Naive thymus-derived CD8-positive, alpha-beta T cell (primary cell): ENCODE measurements around the gene MAP2K3. TPM values are rescaled to one million over a fixed set of nuclear protein-coding genes. Genes with fewer than 3 reads are reported as not detected.

Source experiments
- ATAC-seq, 2 donors: fragments of 150-1000 bp; cut with Tn5 transposase in 1 of 2; sonication (Bioruptor Pico), chemical (Tn5 transposase) in 1 of 2; 1 replicate in 1 of 2; 2 replicates in 1 of 2; pipeline ENCODE4 v1.10.0; 2021; ENCODE audit warnings: mild to moderate bottlenecking in 2 of 2, moderate library complexity in 2 of 2
- POLR2A ChIA-PET: fragments of 350-600 bp; sonication (Branson Sonifier 250); formaldehyde crosslinking; loops from one replicate; lab custom pipeline; 2021; ENCODE audit warnings: antibody characterized with exemption; lab: Charles Lee
- DNase-seq, 10 donors: peaks; one replicate each; pipeline versions ENCODE4 v3.0.0 to v3.0.0-alpha.2; 2020 to 2022
- H3K27ac Mint-ChIP-seq, 10 donors: one replicate each; pipeline ENCODE4 v1.8.0; 2020 to 2022; ENCODE audit warnings: mild to moderate bottlenecking in 10 of 10, mixed read lengths in 10 of 10, moderate library complexity in 4 of 10, inconsistent platforms in 1 of 10
- H3K27me3 Mint-ChIP-seq, 5 donors: one replicate each; pipeline ENCODE4 v1.8.0; 2021 to 2022; ENCODE audit warnings: mixed read lengths in 5 of 5
- H3K36me3 Mint-ChIP-seq, 3 donors: one replicate each; pipeline ENCODE4 v1.8.0; 2020 to 2022; ENCODE audit warnings: mixed read lengths in 3 of 3, mild to moderate bottlenecking in 2 of 3, inconsistent platforms in 1 of 3
- H3K4me1 Mint-ChIP-seq, 4 donors: one replicate each; pipeline ENCODE4 v1.8.0; 2021 to 2022; ENCODE audit warnings: mixed read lengths in 4 of 4
- H3K4me3 Mint-ChIP-seq, 10 donors: one replicate each; pipeline ENCODE4 v1.8.0; 2020 to 2022; ENCODE audit warnings: mild to moderate bottlenecking in 10 of 10, mixed read lengths in 10 of 10, moderate library complexity in 6 of 10, inconsistent platforms in 1 of 10
- H3K9me3 Mint-ChIP-seq, 9 donors: one replicate each; pipeline ENCODE4 v1.8.0; 2020 to 2022; ENCODE audit warnings: mixed read lengths in 9 of 9, mild to moderate bottlenecking in 3 of 9, inconsistent platforms in 1 of 9, moderate library complexity in 1 of 9
- polyA plus RNA-seq, 3 donors: library from polyadenylated mRNA; unstranded; fragments of 300-500 nt; fragmentation: Illumina TruSeq; gene quantifications; one replicate each; pipeline ENCODE4 v1.2.3, GENCODE V29; 2021
- total RNA-seq, 8 experiments: library from RNA in 2 of 8; stranded (reverse) in 2 of 8; gene quantifications; one replicate each; pipeline ENCODE4 v1.2.3 and lab custom pipeline; 2021 to 2026

The MAP2K3 gene
- total and polyA plus RNA-seq, 5 experiments from 2014 or later, result 39.4 to 69.4 (median 49.0) TPM

DNA sequence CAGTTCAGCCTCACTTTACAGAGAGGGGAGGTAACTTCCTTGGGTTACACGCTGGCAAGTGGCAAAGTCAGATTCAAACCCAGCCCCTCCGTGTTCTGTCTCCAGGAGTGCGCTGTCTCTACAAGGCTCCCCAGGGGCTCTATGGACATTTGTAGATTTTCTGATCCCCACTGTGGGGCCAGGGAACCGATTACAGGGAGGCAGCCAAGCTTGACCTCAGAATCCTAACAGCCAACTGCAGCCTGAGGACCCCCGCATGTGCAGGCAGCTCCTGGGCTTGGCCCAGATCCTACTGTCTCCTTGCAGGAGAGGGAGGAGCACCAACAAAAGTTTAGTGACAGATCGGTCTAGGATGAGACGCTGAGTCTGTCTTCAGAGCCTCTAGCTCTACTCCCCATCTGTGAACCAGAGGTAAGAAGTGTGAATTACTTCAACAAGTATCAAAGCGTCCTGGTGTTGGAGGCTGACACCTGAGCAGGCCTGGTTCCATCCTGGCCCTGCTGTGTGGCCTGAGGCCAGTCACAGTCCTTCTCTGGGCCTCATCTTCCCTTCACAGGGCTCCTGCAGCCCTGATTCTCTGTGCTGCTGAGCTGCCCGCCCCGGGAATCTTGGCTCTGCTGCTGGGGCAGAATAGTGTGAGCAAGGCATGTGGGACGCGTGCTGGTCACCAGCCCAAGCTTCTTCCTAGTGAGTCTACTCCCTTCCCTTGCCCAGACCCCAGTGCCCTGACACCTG lies 22.1 kb upstream of the MAP2K3 start:
- H3K27me3 Mint-ChIP-seq, result no peaks in the 10 kb centered on the region
- no peak for DNase-seq

DNA sequence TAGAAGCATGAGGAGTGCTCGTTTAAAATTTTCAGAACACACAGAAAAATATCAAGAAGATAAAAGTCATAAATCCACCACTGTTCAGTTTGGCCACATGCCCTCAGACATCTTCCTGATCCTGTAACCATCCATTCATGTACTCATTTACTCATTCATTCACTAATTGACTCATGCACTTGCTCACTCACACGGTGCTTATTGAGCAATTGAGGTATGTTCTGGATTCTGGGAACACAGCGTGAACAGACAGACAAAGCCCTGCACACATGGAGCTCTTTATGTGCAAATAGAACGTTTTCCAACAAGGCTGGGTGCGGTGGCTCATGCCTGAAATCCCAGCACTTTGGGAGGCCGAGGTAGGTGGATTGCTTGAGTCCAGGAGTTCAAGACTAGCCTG lies 21.1 kb upstream of the MAP2K3 start:
- H3K4me3 Mint-ChIP-seq, result no peak overlapping the region
- H3K27ac Mint-ChIP-seq, result no peak overlapping the region
- H3K4me1 Mint-ChIP-seq, result peaks cover 5 to 18% (median 10%) of the 10 kb centered on the region in 4 donors
- no peaks in the 10 kb centered on the region for H3K27me3 Mint-ChIP-seq
- DNase-seq (no peak), ATAC-seq (no peak)
- no peaks in the 10 kb centered on the region for H3K9me3 Mint-ChIP-seq
- POLR2A ChIA-PET, result no interaction called here
- no peaks in the 10 kb centered on the region for H3K36me3 Mint-ChIP-seq

More for the DNA sequence above, 22.1 kb upstream of the MAP2K3 start:
- peak overlapping the region in 2 of 10 donors; percentile 52 to 75 for H3K27ac Mint-ChIP-seq
- peaks cover 10 to 13% (median 11%) of the 10 kb centered on the region in 4 donors for H3K4me1 Mint-ChIP-seq
- POLR2A ChIA-PET, result no interaction called here
- no peaks in the 10 kb centered on the region for H3K36me3 Mint-ChIP-seq
- H3K9me3 Mint-ChIP-seq, result no peaks in the 10 kb centered on the region
- no peak overlapping the region for H3K4me3 Mint-ChIP-seq
- ATAC-seq, result no peak

DNA sequence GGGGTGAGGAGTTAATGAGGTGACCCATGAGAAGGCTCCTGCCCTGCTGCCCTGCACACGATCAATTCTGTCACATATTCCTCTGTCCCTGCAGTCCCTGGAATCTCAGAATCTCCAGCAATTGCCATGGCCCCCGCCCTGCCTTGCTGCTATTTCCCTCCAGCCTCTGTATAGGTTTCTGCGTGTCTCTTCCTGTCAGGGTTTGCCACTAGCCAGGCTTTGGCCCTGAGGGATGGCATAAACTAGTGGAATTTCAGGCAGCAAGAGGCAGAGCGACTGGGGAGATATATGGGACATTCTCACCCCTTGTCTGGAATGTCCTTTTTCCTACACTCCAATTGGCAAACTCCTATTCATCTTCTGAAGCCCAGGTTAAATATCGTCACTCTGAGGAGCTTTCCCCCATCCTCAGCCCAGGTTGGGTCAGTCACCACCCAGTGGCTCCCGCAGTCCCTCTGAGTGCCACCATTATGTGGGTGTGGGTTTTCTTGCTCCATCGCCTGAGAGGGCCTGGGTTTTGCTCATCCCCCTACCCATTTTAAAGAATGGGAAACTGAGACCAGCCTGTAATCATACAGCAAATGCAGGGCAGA lies 15.8 kb upstream of the MAP2K3 start:
- POLR2A ChIA-PET, result interaction anchor here (0.6 to 0.9 kb wide), 2 partner anchors 16 to 1477 kb away, joined by 3 to 4 read pairs; no protein-coding TSS in a partner anchor
- ATAC-seq, result no peak
- no peak for DNase-seq

DNA sequence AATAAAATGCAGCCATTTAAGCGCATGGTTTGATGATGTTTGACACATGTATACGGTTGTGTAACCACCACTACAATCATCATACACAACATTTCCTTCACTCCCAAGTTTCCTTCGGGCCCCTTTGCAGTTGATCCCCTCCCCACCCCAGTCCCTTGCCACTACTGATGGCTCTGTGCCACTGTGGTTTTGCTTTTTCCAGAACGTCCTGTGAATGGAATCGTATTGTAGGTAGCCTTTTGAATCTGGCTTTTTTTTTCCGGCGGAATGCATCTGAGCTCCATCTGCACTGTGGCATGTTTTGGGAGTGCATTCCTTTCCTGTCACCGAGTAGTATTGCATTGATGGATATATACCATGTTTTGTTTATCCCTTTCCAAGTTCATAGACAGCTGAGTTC lies 15.1 kb upstream of the MAP2K3 start:
- peak overlapping the region in 5 of 10 donors; percentile 14 to 88 (median 40) for H3K27ac Mint-ChIP-seq
- H3K36me3 Mint-ChIP-seq, result no peaks in the 10 kb centered on the region
- ATAC-seq, result no peak
- H3K4me3 Mint-ChIP-seq, result no peak overlapping the region
- no peaks in the 10 kb centered on the region for H3K27me3 Mint-ChIP-seq
- DNase-seq, result no peak
- POLR2A ChIA-PET, result interaction anchor here (0.6 kb wide), 1 partner anchor 1478 kb away, joined by 4 read pairs; no protein-coding TSS in a partner anchor
- peaks cover 2 to 24% (median 18%) of the 10 kb centered on the region in 4 donors for H3K4me1 Mint-ChIP-seq
- H3K9me3 Mint-ChIP-seq, result no peaks in the 10 kb centered on the region

More for the DNA sequence above, 15.8 kb upstream of the MAP2K3 start:
- Mint-ChIP-seq H3K4me1 (peaks cover 2 to 24% (median 18%) of the 10 kb centered on the region in 4 donors), H3K27ac (peak overlapping the region in 7 of 10 donors; percentile 4 to 88 (median 60)), H3K27me3 (no peaks in the 10 kb centered on the region), H3K9me3 (no peaks in the 10 kb centered on the region), H3K4me3 (peak overlapping the region in 2 of 10 donors; percentile 49 to 50), H3K36me3 (no peaks in the 10 kb centered on the region)

DNA sequence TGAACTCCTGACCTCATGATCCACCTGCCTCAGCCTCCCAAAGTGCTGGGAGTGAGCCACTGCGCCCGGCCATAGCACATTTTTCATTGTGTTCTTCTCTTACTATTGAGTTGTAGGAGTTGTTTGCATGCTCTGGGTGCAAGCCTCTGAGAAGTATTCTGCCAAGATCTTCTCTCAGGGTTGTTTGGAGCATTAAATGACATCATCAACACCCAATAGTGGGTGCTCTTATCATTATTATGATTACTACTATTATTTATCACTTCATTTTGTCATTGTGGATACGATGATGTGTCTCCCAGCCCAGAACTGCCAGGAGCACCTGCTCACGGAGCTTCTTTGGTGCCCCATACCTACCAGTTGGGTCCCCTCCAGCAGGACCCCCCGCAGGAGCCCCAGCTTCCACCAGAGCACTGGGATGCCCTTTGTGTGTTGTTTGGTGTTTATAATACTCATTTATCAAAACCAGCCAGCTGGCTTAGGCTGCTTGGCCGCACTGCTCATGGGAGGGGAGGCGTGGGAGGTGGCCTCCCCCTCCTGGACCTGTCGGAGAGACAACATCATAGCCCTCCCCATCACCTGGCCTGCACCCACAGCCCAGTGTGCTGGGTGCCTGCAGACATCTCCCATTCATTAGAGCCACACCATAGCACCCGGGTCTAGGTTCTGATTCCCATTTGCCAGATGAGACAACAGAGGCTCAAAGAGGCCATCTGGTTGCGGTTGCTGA lies 12.9 kb upstream of the MAP2K3 start:
- H3K27me3 Mint-ChIP-seq, result no peaks in the 10 kb centered on the region
- H3K27ac Mint-ChIP-seq, result no peak overlapping the region
- H3K36me3 Mint-ChIP-seq, result no peaks in the 10 kb centered on the region
- no peak overlapping the region for H3K4me3 Mint-ChIP-seq
- no peaks in the 10 kb centered on the region for H3K9me3 Mint-ChIP-seq
- POLR2A ChIA-PET, result no interaction called here
- H3K4me1 Mint-ChIP-seq, result peaks cover 8 to 35% (median 32%) of the 10 kb centered on the region in 4 donors
- DNase-seq (peak in 1 of 10 donors; percentile 52), ATAC-seq (no peak)

DNA sequence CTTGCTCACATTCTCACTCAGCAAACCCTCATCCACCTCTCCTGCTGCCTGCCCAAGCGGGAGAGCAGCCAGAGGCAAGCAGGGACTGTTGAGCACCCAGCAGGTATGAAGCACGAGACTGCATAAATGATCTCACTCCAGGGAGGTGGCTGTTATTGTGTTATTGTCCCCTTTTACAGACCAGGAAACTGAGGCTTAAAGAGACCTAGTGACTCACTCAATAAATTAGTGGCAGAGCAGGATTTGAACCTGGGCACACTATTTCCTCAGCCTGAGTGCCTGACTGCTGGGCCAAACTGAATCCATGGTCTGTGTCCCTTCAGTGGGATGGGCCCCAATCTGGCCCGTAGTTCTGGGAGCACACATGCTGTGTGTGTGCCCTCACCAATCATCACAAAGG lies 12.3 kb upstream of the MAP2K3 start:
- no peaks in the 10 kb centered on the region for H3K27me3 Mint-ChIP-seq
- no peaks in the 10 kb centered on the region for H3K36me3 Mint-ChIP-seq
- POLR2A ChIA-PET, result no interaction called here
- H3K9me3 Mint-ChIP-seq, result no peaks in the 10 kb centered on the region
- no peak overlapping the region for H3K27ac Mint-ChIP-seq
- ATAC-seq (no peak), DNase-seq (no peak)
- peaks cover 6 to 37% (median 34%) of the 10 kb centered on the region in 4 donors for H3K4me1 Mint-ChIP-seq
- peak overlapping the region in 1 of 10 donors; percentile 63 for H3K4me3 Mint-ChIP-seq

DNA sequence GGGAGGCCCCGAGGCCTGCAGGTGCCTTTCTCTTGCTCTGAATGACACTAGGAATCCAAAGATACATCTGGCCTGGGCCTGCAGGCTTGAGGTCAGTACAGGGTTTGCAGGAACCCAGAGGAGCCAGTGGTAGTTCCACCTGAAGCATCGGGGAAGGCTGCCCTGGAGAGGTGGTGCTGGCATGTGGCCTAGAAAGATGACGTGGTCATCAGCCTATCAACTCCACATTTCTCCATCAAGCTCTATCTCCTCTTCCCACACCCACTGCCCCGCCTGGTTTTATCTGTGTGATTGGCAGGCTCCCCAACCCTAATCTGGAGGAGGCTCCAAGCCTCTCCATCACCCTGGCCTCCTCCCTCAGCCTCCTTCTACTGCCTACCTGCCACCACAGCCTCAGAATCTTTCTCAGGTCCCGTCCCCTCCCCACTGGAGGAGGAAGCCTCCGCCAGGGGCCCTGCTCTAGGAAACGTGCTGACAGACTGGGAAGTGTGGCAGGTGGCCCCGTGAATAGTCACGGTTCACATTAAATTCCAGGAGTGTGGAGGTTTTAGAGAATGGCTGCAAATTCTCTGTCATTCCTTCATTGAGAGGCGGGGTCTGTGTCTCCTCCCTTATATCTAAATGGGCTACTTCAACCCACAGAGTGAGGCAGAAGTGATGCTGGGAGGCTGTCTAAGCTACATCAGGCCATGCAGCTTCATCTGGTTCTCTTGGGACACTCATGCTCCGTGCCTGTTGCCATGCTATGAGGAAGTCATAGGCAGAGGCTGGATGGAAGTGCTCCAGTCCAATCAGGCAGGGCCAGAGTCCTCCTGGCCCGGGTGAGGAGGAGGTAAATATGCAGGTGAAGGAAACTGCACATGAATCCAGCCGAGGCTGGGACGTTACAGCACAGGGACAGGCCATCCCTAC lies 11.4 kb upstream of the MAP2K3 start:
- peak overlapping the region in 4 of 10 donors; percentile 27 to 79 (median 61) for H3K27ac Mint-ChIP-seq
- peaks cover 9 to 39% (median 35%) of the 10 kb centered on the region in 4 donors for H3K4me1 Mint-ChIP-seq
- no peaks in the 10 kb centered on the region for H3K36me3 Mint-ChIP-seq
- no peak for ATAC-seq
- H3K27me3 Mint-ChIP-seq, result no peaks in the 10 kb centered on the region
- H3K4me3 Mint-ChIP-seq, result peak overlapping the region in 4 of 10 donors; percentile 12 to 48 (median 31)
- DNase-seq, result no peak
- H3K9me3 Mint-ChIP-seq, result no peaks in the 10 kb centered on the region
- POLR2A ChIA-PET, result interaction anchor here (1.1 kb wide), 1 partner anchor 58 kb away, joined by 3 read pairs; no protein-coding TSS in a partner anchor

DNA sequence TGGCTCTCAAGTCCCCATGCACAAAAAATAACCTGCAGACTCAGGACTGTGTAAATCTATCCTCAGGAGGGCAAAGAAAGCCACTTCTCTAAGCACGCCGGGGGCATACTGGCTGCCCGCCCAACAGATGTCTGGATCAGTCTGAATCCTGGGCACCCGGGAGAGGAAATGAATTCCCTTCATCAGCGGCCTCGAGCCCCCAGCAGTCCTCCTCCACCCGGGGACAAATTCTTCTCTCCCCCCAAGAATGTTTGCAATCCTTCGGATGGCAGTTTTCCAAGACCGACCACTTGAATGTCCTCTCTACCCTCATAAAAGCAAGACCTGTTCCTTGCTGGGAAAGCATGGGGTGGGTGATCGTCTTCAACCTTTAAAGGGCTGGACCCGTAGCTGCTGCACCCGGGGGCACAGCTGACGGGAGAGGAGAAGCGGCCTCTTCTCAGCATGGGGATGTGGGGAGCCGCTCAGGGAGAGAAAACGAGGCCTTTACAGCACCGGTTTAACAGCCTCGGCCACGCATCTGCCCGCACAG lies 9.4 kb upstream of the MAP2K3 start:
- Mint-ChIP-seq H3K27me3 (no peaks in the 10 kb centered on the region), H3K4me3 (peak overlapping the region; percentile 83 to 99 (median 94)), H3K27ac (peak overlapping the region in 8 of 10 donors; percentile 11 to 97 (median 86)), H3K36me3 (no peaks in the 10 kb centered on the region), H3K9me3 (no peaks in the 10 kb centered on the region), H3K4me1 (peaks cover 23 to 45% (median 43%) of the 10 kb centered on the region in 4 donors)
- POLR2A ChIA-PET, result interaction anchor here (0.6 to 4.6 kb wide), 8 partner anchors 9 to 231 kb away, joined by 4 to 53 read pairs (median 10); partner anchors contain the start of genes DHRS7B, MAP2K3, NATD1 and TMEM11
- ATAC-seq (peak; percentile 18 to 26), DNase-seq (peak in 1 of 10 donors; percentile 60)

DNA sequence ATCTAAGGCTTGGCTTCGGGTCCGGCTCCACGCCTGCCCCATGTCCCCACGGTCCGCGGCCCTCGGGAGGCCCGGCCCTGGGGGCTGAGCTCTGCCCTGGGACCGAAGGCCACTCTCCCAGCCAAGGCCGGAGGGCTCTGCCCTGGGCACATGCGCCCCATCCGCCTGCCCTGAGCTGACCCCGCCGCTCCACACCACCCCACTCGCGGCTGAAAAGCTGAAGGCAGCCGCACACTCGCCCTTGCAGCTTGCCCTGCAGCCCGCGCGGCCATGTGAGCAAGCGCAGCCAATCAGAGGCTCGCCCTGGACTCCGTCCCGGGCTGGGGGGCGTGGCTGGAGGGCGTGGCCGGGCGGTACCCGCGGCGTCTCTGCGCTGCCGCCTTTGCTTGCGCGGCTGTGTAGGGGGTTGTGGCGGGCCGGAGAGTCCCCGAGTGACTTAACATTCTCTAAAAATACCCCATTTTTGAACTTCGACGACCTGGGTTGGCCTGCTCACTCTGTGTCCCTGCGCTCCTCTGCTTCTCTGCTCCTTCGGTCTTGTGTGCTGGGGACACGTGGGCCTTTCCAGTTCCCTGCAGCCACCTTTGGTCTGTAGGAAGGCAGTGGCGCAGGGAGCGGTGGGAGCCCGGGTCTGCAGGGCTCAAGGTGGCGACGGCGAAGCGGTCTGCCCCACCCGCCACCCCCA lies 8.8 kb upstream of the MAP2K3 start:
- Mint-ChIP-seq H3K4me1 (peaks cover 24 to 51% (median 48%) of the 10 kb centered on the region in 4 donors), H3K4me3 (peak overlapping the region; percentile 83 to 99 (median 94)), H3K36me3 (no peaks in the 10 kb centered on the region), H3K27me3 (no peaks in the 10 kb centered on the region), H3K9me3 (no peaks in the 10 kb centered on the region), H3K27ac (peak overlapping the region; percentile 86 to 97 (median 92))
- DNase-seq (peak; percentile 84 to 95 (median 91)), ATAC-seq (peak; percentile 86 to 90)
- POLR2A ChIA-PET, result interaction anchor here (0.6 to 4.6 kb wide), 10 partner anchors 8 to 1068 kb away, joined by 3 to 53 read pairs (median 6); partner anchors contain the start of genes DHRS7B, MAP2K3, NATD1 and TMEM11

DNA sequence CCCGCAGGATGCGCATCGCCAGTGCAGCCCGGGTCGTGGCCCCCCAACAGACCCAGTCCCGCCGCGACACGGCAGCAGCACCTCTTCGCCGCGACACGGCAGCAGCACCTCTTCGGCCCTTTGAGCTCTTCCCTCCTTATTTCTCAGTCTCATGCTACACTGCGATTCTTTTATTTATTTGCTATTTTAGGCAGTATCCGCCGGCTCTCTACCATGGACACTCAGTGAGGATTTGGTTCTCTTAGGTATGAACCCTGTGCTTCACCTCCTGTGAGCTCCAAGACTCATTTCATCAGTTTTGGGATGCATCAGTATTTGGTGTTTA lies 8.3 kb upstream of the MAP2K3 start:
- peaks cover 24 to 53% (median 50%) of the 10 kb centered on the region in 4 donors for H3K4me1 Mint-ChIP-seq
- H3K27ac Mint-ChIP-seq, result peak overlapping the region; percentile 89 to 98 (median 94)
- POLR2A ChIA-PET, result interaction anchor here (0.6 to 4.6 kb wide), 10 partner anchors 8 to 1069 kb away, joined by 3 to 53 read pairs (median 6); partner anchors contain the start of genes DHRS7B, MAP2K3, NATD1 and TMEM11
- H3K9me3 Mint-ChIP-seq, result no peaks in the 10 kb centered on the region
- DNase-seq, result no peak
- H3K36me3 Mint-ChIP-seq, result no peaks in the 10 kb centered on the region
- H3K4me3 Mint-ChIP-seq, result peak overlapping the region; percentile 83 to 99 (median 94)
- ATAC-seq, result no peak
- no peaks in the 10 kb centered on the region for H3K27me3 Mint-ChIP-seq

DNA sequence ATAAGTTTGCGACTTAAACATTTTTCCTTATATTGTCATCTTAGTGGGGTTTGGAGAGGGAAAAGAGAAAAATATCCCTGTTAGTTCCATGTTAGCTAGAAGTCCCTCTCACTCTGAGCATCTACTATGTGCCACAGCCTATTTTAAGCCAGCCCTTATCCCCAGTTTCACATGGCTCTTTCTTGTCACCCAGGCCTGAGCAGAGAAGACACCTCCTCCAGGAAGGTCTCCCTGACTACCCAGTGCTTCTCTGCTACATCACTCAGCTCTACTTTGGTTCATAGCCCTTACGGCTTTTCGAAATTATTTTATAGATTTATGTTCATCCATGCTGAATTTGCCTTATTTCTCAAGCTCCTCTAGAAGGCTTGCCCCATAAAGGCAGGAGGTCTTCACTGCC lies 7.2 kb upstream of the MAP2K3 start:
- H3K9me3 Mint-ChIP-seq, result no peaks in the 10 kb centered on the region
- H3K27ac Mint-ChIP-seq, result peak overlapping the region in 9 of 10 donors; percentile 31 to 94 (median 62)
- DNase-seq (no peak), ATAC-seq (no peak)
- POLR2A ChIA-PET, result interaction anchor here (0.6 to 4.6 kb wide), 7 partner anchors 10 to 141 kb away, joined by 3 to 53 read pairs (median 5); partner anchors contain the start of genes NATD1 and TMEM11
- no peaks in the 10 kb centered on the region for H3K27me3 Mint-ChIP-seq
- H3K4me1 Mint-ChIP-seq, result peaks cover 24 to 63% (median 50%) of the 10 kb centered on the region in 4 donors
- H3K36me3 Mint-ChIP-seq, result no peaks in the 10 kb centered on the region
- H3K4me3 Mint-ChIP-seq, result peak overlapping the region in 8 of 10 donors; percentile 4 to 99 (median 43)
